AG04449 (cell line): ENCODE measurements around the gene OR2V1.
"Not testable (repeated sequence)": the region's sequence is repeated elsewhere in the genome, so short reads cannot be mapped to it uniquely, and the experiment has no call there.

ENCODE experiments used
- CTCF ChIA-PET: fragments of 350-600 bp; formaldehyde crosslinking; extraction: SDS; loops from one replicate; lab custom pipeline; 2021; ENCODE audit warnings: antibody characterized with exemption; lab: Yijun Ruan, JAX
- POLR2A ChIA-PET: fragments of 400-600, 350-600 bp; formaldehyde crosslinking; extraction: SDS; loops from one replicate; lab custom pipeline; 2020; ENCODE audit warnings: antibody characterized with exemption, inconsistent platforms; lab: Yijun Ruan, JAX
- DNase-seq: peaks from one replicate; pipeline ENCODE4 v3.0.0-alpha.2; 2010; ENCODE audit warnings: low read depth, low spot score
- H3K4me3 ChIP-seq: 2 replicates; pipeline ENCODE4 v1.5.1; 2011; ENCODE audit warnings: low read depth, mild to moderate bottlenecking, control low read depth, low read length
- TF ChIP-seq, protein P1 (sequence below): IDR thresholded peaks from one replicate; pipeline ENCODE4 v1.5.1; 2011; ENCODE audit warnings: mild to moderate bottlenecking, moderate library complexity, low read length, control low read depth, inconsistent platforms; ENCODE audit not compliant: insufficient read depth; ENCODE audit errors: missing control alignments

Gene OR2V1

DNA sequence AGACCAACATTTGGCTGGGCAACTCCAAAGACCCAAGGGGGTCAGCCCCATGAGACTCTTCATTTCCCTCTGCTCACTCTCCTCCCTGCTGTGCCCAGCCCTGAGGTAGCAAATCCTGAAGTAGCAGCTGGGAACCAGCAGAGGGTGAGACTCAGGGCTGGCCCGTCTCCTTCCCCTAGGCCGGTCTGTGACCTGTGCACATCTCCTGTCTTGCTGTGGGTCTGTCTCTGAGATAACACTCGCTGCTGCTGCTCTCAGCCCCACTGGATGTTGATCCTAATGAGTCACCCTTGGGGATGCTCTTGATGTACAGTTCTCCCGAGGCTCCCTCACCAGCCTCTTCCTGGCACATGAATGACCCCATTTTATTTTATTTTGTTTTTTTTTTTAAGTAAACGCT is 7.3 kb upstream of the OR2V1 start:
- no peak overlapping the region for H3K4me3 ChIP-seq
- CTCF ChIA-PET = interaction anchor here (1.0 kb wide), 1 partner anchor 20 kb away, joined by 5 read pairs; no protein-coding TSS in a partner anchor
- POLR2A ChIA-PET = no interaction called here
- no peak for DNase-seq
- TF ChIP-seq, protein P1, sequence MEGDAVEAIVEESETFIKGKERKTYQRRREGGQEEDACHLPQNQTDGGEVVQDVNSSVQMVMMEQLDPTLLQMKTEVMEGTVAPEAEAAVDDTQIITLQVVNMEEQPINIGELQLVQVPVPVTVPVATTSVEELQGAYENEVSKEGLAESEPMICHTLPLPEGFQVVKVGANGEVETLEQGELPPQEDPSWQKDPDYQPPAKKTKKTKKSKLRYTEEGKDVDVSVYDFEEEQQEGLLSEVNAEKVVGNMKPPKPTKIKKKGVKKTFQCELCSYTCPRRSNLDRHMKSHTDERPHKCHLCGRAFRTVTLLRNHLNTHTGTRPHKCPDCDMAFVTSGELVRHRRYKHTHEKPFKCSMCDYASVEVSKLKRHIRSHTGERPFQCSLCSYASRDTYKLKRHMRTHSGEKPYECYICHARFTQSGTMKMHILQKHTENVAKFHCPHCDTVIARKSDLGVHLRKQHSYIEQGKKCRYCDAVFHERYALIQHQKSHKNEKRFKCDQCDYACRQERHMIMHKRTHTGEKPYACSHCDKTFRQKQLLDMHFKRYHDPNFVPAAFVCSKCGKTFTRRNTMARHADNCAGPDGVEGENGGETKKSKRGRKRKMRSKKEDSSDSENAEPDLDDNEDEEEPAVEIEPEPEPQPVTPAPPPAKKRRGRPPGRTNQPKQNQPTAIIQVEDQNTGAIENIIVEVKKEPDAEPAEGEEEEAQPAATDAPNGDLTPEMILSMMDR = no peak

DNA sequence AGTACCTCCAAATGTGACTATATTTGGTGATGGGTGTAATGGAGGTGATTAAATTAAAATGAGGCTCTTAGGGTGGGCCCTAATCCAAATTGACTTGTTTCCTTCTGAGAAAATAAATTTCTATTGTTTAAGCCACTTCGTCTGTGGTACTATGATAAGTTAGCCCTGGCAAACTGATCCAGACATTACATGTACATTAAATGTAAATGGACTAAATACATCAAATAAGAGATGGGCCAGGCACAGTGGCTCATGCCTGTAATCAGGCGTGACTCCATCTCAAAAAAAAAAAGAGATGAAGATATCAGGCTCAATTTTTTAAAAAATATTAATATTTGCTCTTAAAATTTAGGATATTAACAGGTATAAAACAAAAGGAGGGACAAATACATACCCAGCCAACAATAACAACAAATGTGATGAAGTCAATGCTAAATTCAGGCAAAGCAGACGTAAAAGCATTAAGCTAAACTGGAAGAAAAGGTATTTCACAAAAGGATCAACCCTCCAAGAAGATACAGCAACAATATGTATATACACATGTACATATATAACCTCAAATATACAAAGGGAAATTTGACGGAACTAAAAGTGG is 5.5 kb upstream of the OR2V1 start:
- no peak overlapping the region for H3K4me3 ChIP-seq
- TF ChIP-seq, protein P1 = no peak
- ChIA-PET CTCF (interaction anchor here (0.6 kb wide), 1 partner anchor 28 kb away, joined by 4 read pairs; no protein-coding TSS in a partner anchor), POLR2A (no interaction called here)
- DNase-seq = no peak

DNA sequence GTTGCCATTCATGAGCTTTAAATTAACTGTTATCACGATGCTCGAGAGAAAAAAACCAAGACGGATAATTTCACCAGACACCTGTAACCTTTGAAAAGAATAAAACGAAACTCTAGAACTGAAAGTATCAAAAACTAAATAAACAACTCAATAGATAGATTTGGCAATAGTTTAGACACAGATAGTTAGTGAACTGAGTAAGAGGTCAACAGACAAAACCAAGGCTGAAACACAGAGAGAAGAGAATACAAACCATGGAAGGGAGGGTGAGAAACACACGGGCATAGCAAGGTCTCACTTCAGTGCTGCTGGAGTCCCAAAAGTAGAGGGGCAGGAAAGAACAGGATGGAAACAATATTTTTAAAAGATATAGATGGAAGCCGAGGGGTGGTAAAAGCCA is 3.3 kb upstream of the OR2V1 start:
- CTCF ChIA-PET = no interaction called here
- DNase-seq = no peak
- POLR2A ChIA-PET = no interaction called here
- TF ChIP-seq, protein P1 = no peak
- no peak overlapping the region for H3K4me3 ChIP-seq

DNA sequence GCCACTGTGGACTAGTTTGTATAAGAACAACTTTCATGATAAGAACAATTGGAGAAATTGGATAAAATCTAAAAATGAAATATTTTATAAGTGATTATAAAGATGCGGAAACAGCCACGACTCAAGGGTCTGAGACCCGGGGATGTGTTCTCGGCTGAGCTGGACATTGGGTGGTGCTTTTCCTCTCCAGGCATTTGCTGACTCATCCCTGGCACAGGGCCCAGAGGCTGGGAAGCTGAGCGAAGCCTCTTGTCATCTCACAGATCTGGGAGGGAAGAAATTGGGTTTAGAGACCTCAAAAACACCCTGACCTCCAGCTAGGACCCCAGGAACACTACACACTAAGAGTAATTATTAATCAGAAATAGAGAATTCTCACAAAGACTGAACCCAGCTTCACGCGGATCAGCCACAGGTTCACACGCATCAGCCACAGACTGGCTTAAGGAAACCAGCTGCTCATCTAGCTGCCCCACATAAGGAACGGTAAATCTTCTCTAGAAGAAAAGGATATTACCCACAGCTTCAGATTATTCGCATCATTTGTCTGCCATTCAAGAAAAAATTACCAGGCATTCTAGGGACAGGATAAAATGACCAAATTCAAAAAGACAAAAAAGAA is 2.8 kb upstream of the OR2V1 start:
- DNase-seq = no peak
- no peak overlapping the region for H3K4me3 ChIP-seq
- CTCF ChIA-PET = no interaction called here
- TF ChIP-seq, protein P1 = no peak
- POLR2A ChIA-PET = no interaction called here

DNA sequence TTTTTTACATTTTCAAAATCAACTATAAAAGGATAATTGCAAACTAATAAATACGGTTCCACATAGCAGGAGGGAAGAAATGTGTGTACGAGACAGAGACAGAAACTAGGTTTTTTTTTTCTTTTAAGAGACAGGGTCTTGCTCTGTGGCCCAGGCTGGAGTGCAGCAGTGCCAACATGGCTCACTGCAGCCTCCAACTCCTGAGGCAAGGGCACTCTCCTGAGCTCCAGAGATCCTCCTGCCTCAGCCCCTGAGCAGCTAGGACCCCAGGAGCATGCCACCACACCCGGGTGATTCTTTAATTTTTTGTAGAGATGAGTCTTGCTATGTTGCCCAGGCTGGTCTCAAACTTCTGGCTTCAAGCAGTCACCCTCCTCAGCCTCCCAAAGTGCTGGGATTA is 2.1 kb upstream of the OR2V1 start:
- no peak overlapping the region for H3K4me3 ChIP-seq
- ChIA-PET CTCF (no interaction called here), POLR2A (no interaction called here)
- TF ChIP-seq, protein P1 = no peak
- DNase-seq = no peak

DNA sequence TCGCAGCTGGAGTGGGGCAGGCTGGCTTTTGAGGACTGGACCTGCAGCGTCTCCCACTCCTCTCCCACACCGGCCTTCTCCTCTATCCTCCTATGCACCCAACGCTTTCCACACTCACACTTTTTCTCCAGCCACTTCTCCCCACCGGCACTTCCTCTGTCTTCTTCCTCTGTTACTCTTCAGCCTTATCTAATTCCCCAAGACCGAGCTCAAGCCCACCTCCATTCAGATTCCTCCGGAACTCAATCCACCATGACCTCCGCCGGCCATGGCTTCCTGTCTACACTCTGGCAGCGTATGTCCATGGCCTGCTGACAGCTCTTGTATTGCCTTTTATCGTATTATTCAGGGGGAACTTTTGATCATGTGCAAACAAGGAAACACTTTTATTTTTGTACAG is 545 bp upstream of the OR2V1 start:
- no peak for DNase-seq
- TF ChIP-seq, protein P1 = no peak
- ChIA-PET POLR2A (no interaction called here), CTCF (no interaction called here)
- H3K4me3 ChIP-seq = no peak overlapping the region

DNA sequence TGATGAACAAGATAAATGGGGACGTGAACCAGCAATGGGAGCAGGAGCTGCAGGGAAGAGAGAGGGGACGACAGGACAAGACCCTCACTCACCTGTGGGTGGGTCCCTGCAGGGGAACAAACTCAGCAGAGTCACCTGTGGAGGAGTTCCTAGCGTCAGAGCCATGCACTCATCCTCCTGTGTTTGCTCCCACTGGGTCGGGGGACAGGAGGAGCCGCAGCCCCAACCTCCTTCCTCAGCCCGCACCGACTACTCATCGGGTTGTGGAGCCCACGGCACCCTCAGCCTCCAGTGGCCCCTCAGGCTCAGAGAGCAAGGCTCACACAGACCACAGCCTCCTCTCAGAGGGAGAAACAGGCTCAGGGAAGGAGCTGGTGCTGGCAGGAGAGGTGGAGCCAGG is 888 bp downstream of the OR2V1 start:
- H3K4me3 ChIP-seq, CTCF ChIA-PET, POLR2A ChIA-PET, DNase-seq: not testable (repeated sequence)
